A549 (cell line): ENCODE results near the gene NKX3-2. TPM values are rescaled to one million over a fixed set of nuclear protein-coding genes. Genes with fewer than 3 reads are reported as not detected.

Source experiments
- ATAC-seq, 2 experiments: fragments of 200-7000 bp in 1 of 2; fragments of >200 bp in 1 of 2; cut with Nextera tagmentation in 1 of 2; cut with Tn5 transposase in 1 of 2; 3 replicates each; pipeline versions ENCODE4 v1.8.0 to v1.9.1; 2018 to 2020; ENCODE audit warnings: mild to moderate bottlenecking in 1 of 2, moderate library complexity in 1 of 2
- CTCF ChIA-PET: fragments of 300-600 bp; sonication (Branson Sonifier 250); formaldehyde crosslinking; extraction: SDS; loops from one replicate; lab custom pipeline; 2021; ENCODE audit warnings: antibody characterized with exemption, inconsistent platforms; lab: Yijun Ruan, JAX
- POLR2A ChIA-PET: fragments of 350-600 bp; formaldehyde crosslinking; extraction: SDS; loops from one replicate; lab custom pipeline; 2021; ENCODE audit warnings: antibody characterized with exemption, inconsistent platforms; lab: Yijun Ruan, JAX
- DNase-seq, 2 experiments: peaks; one replicate each; pipeline versions ENCODE4 v3.0.0 to v3.0.0-alpha.2; 2011 to 2016; ENCODE audit warnings: low read depth in 1 of 2, low spot score in 1 of 2
- FAIRE-seq: peaks from 2 replicates; lab custom pipeline; 2011; peaks lifted over from hg19 to GRCh38; lab: Jason Lieb, UNC
- H3K27ac ChIP-seq, 2 experiments: fragments of >200 bp; sonication (Bioruptor Twin); formaldehyde crosslinking; 3 replicates each; pipeline ENCODE4 v1.5.1; 2016 to 2017
- H3K4me1 ChIP-seq: fragments of >200 bp; sonication (Bioruptor Twin); formaldehyde crosslinking; 3 replicates; pipeline ENCODE4 v1.6.1; 2016
- H3K4me2 ChIP-seq: fragments of >200 bp; sonication (Bioruptor Twin); formaldehyde crosslinking; 3 replicates; pipeline ENCODE4 v1.6.1; 2016
- H3K4me3 ChIP-seq: fragments of >200 bp; sonication (Bioruptor Twin); formaldehyde crosslinking; 3 replicates; pipeline ENCODE4 v1.5.1; 2016
- H3K9me3 ChIP-seq: fragments of >200 bp; sonication (Bioruptor Twin); formaldehyde crosslinking; 3 replicates; pipeline ENCODE4 v1.6.1; 2016
- CHD2 ChIP-seq: fragments of 150-350 bp; IDR thresholded peaks from 2 replicates; pipeline ENCODE4 v1.6.1; 2014; ENCODE audit warnings: low read length; ENCODE audit not compliant: partially characterized antibody
- CHD4 ChIP-seq: fragments of 200-600 bp; sonication (generic); IDR thresholded peaks from 2 replicates; pipeline ENCODE4 v1.6.1; 2016; ENCODE audit warnings: antibody characterized with exemption, mild to moderate bottlenecking, borderline replicate concordance
- CTCF ChIP-seq: fragments of >200 bp; sonication (Bioruptor Twin); formaldehyde crosslinking; IDR thresholded peaks from 3 replicates; pipeline ENCODE4 v1.5.1; 2016
- HOXB13 ChIP-seq: fragments of 250-450 bp; sonication (Bioruptor Pico); IDR thresholded peaks from 2 replicates; pipeline ENCODE4 v1.5.0; 2020; ENCODE audit warnings: low read depth, mild to moderate bottlenecking, moderate library complexity
- JUN ChIP-seq, 2 experiments: fragments of >200 bp; sonication (Bioruptor Twin); formaldehyde crosslinking; IDR thresholded peaks; 2 replicates in 1 of 2; 3 replicates in 1 of 2; pipeline ENCODE4 v1.6.1; 2016 to 2017
- JUNB ChIP-seq: fragments of >200 bp; sonication (Bioruptor Twin); formaldehyde crosslinking; IDR thresholded peaks from 2 replicates; pipeline ENCODE4 v1.6.1; 2016
- KDM5A ChIP-seq: fragments of 200-600 bp; sonication (generic); IDR thresholded peaks from 2 replicates; pipeline ENCODE4 v1.6.1; 2016; ENCODE audit warnings: antibody characterized with exemption, mild to moderate bottlenecking
- NPAS2 ChIP-seq: fragments of 250-450 bp; sonication (Bioruptor Pico); IDR thresholded peaks from 2 replicates; pipeline ENCODE4 v1.8.0; 2022; ENCODE audit warnings: mild to moderate bottlenecking, moderate library complexity, borderline replicate concordance
- POLR2A ChIP-seq: IDR thresholded peaks from 2 replicates; pipeline ENCODE4 v1.6.1; 2012; ENCODE audit warnings: mild to moderate bottlenecking, low read length
- POLR2AphosphoS2 ChIP-seq: conservative IDR thresholded peaks from 2 replicates; pipeline ENCODE4 v1.6.1; 2012; ENCODE audit warnings: low read length, improper control_type of control experiment, inconsistent platforms
- RAD21 ChIP-seq, 2 experiments: fragments of >200 bp in 1 of 2; sonication (Bioruptor Twin) in 1 of 2; formaldehyde crosslinking in 1 of 2; IDR thresholded peaks in 1 of 2; conservative IDR thresholded peaks in 1 of 2; 2 replicates in 1 of 2; 3 replicates in 1 of 2; pipeline ENCODE4 v1.6.1; 2012 to 2018; ENCODE audit warnings: inconsistent platforms in 1 of 2
- REST ChIP-seq: fragments of 200-600 bp; sonication (generic); IDR thresholded peaks from 2 replicates; pipeline ENCODE4 v1.6.1; 2016; ENCODE audit warnings: antibody characterized with exemption, mild to moderate bottlenecking, moderate library complexity
- SMC3 ChIP-seq: fragments of >200 bp; sonication (Bioruptor Twin); formaldehyde crosslinking; IDR thresholded peaks from 3 replicates; pipeline ENCODE4 v1.6.1; 2018; ENCODE audit warnings: inconsistent platforms
- TFCP2L1 ChIP-seq: fragments of 250-450 bp; sonication (Bioruptor Pico); IDR thresholded peaks from 2 replicates; pipeline ENCODE4 v1.5.0; 2021; ENCODE audit warnings: mild to moderate bottlenecking
- TP53 ChIP-seq: fragments of 250-450 bp; sonication (Bioruptor Pico); IDR thresholded peaks from 2 replicates; pipeline ENCODE4 v1.5.0; 2021; ENCODE audit warnings: mild to moderate bottlenecking, moderate library complexity
- ZSCAN20 ChIP-seq: fragments of 250-450 bp; sonication (Bioruptor Pico); IDR thresholded peaks from 2 replicates; pipeline ENCODE4 v1.8.0; 2022; ENCODE audit warnings: mild to moderate bottlenecking, moderate library complexity
- WGBS: methylation state at CpG from one replicate; pipeline ENCODE4 v1.1.6; 2017; ENCODE audit errors: missing lambda C conversion rate; 5-methylcytosine and 5-hydroxymethylcytosine counted together
- polyA plus RNA-seq, 4 experiments: library from polyadenylated mRNA; depleted of rRNA in 3 of 4; stranded (reverse); fragments of >200 nt; fragmentation: RNase III in 1 of 4; extraction: RNeasy Plus Mini Kit Qiagen cat#74134 plus additional on column Dnase treatment in 1 of 4; gene quantifications; 2 replicates in 3 of 4; 3 replicates in 1 of 4; pipeline ENCODE4 v1.2.3, GENCODE V29; 2011 to 2017
- TF ChIP-seq, protein P1 (sequence below): fragments of 250-450 bp; sonication (Bioruptor Pico); IDR thresholded peaks from 2 replicates; pipeline ENCODE4 v1.5.0; 2021; ENCODE audit warnings: mild to moderate bottlenecking, moderate library complexity, borderline replicate concordance
- TF ChIP-seq, protein P2 (sequence below): IDR thresholded peaks from 2 replicates; pipeline ENCODE4 v1.6.1; 2012
- TF ChIP-seq, protein P3 (sequence below): fragments of 450-650 bp; IDR thresholded peaks from 2 replicates; pipeline ENCODE4 v1.6.1; 2014; ENCODE audit warnings: antibody characterized with exemption

The NKX3-2 gene
- polyA plus RNA-seq, 2 of the 4 experiments (the other 2 are of a cell fraction), result 0.06 to 0.44 TPM

DNA sequence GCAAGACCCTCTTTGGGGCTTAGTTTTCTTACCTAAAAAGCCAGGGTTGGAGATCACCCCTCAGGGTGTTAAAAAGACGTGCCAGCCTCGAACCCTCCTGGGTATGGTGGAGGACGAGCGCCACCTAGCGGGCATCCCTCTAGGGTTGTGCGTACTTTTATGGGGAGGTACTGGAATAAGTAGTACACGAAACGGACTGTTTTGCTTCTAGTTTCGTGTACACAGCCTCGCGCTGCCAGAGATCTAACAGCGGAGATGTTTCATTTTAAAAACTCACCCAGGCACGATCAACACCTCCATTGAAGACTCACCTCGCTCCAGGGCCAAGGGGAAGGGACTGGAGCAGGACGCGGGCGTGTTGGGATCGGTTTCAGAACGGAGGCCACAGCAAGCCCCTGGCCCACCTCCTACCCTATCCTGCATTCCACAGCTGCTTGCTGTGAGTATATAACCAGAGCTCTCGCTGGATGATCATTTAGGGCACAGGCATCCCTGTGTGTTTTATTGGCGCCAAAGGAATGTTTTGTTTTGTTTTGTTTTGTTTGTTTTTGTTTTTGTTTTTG is 4.8 kb upstream of the NKX3-2 start:
- CTCF ChIA-PET, result interaction anchor here (0.9 to 3.5 kb wide), 5 partner anchors 19 to 703 kb away, joined by 3 to 16 read pairs (median 7); no protein-coding TSS in a partner anchor
- POLR2A ChIA-PET, result no interaction called here
- DNase-seq (peak; percentile 78 to 80), FAIRE-seq (no peak), ATAC-seq (peak; percentile 51 to 73; a peak in 5 of 6 replicates)
- no peak for TF ChIP-seq JUNB
- no peak for TF ChIP-seq POLR2AphosphoS2
- no peak for TF ChIP-seq REST
- TF ChIP-seq POLR2A, result no peak
- TF ChIP-seq TP53, result no peak
- no peak for TF ChIP-seq CHD4
- no peak for TF ChIP-seq NPAS2
- no peak for TF ChIP-seq JUN (IDR thresholded peaks at IDR 0.05)
- no peak for TF ChIP-seq HOXB13
- peak; percentile 88 to 89 for TF ChIP-seq RAD21 (conservative IDR thresholded peaks at IDR 0.05 in 1 of 2, IDR thresholded peaks at IDR 0.05 in 1 of 2)
- peak; percentile 82 for TF ChIP-seq SMC3
- TF ChIP-seq, protein P1, sequence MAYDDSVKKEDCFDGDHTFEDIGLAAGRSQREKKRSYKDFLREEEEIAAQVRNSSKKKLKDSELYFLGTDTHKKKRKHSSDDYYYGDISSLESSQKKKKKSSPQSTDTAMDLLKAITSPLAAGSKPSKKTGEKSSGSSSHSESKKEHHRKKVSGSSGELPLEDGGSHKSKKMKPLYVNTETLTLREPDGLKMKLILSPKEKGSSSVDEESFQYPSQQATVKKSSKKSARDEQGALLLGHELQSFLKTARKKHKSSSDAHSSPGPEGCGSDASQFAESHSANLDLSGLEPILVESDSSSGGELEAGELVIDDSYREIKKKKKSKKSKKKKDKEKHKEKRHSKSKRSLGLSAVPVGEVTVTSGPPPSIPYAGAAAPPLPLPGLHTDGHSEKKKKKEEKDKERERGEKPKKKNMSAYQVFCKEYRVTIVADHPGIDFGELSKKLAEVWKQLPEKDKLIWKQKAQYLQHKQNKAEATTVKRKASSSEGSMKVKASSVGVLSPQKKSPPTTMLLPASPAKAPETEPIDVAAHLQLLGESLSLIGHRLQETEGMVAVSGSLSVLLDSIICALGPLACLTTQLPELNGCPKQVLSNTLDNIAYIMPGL (CRISPR knock-in tag), result no peak
- TF ChIP-seq CTCF, result peak; percentile 83
- TF ChIP-seq KDM5A, result 0 out of 2 replicates have a peak, but pooled peaks have one; percentile 29
- TF ChIP-seq, protein P2, sequence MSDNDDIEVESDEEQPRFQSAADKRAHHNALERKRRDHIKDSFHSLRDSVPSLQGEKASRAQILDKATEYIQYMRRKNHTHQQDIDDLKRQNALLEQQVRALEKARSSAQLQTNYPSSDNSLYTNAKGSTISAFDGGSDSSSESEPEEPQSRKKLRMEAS, result 0 out of 2 replicates have a peak, but pooled peaks have one; percentile 31
- TF ChIP-seq CHD2, result no peak
- TF ChIP-seq TFCP2L1 (CRISPR knock-in tag), result no peak
- TF ChIP-seq, protein P3, sequence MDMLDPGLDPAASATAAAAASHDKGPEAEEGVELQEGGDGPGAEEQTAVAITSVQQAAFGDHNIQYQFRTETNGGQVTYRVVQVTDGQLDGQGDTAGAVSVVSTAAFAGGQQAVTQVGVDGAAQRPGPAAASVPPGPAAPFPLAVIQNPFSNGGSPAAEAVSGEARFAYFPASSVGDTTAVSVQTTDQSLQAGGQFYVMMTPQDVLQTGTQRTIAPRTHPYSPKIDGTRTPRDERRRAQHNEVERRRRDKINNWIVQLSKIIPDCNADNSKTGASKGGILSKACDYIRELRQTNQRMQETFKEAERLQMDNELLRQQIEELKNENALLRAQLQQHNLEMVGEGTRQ, result no peak
- no peak for TF ChIP-seq ZSCAN20
- Histone ChIP-seq H3K4me1 (no peaks in the 10 kb centered on the region; the same call in 2 of the 3 replicates), H3K9me3 (0 out of 3 replicates have a peak, but pooled peaks cover 2% of the 10 kb centered on the region), H3K4me2 (peak overlapping the region; percentile 94), H3K4me3 (peak overlapping the region; percentile 61), H3K27ac (peak overlapping the region; percentile 66 to 79)
- 3% methylated on average over 21 of the region's 21 CpGs for WGBS
